NCI-H2029 (cell line): Measurements from ENCODE around the gene PTPRZ1.

Experiments used
- DNase-seq: peaks from one replicate; lab custom pipeline; 2025; lab: John Stamatoyannopoulos, UW

Gene PTPRZ1

DNA sequence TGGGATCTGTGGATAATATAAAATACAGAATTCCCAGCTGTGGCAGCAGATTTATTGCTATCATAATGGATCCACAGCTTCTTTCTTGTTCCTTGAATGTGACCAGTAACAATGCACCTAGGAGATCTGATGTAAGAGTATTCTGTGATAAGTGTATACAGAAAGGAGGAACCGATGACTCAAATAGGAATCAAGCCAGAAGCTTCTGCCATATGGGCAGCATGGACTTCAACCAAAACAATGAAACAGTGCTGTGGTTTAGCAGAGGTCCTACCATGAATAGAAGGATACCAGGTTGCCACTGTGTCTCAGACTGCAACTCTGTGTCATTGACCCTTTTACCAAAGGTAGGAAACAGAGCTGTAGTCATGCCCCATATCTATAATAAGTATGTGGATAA, 81.8 kb downstream of the PTPRZ1 start:
- DNase-seq = no peak

DNA sequence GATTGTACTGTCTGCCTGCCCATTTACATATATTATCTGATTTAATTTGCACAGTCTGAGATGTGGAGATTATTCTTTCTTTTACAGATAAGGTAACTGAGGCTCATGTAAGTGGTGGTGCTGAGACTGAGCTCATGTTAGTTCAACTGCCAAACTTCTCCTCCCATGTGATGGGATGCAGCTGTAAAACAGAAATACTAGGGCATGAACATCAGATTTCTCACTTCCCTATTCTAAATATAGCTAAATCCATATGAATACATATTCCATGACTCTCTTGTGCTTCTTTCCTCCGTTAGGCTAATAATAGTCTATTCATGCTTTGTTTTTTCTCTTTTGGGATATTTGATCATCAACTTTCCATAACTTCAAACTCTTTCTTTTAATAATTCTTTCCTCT, 84.7 kb downstream of the PTPRZ1 start:
- no peak for DNase-seq

DNA sequence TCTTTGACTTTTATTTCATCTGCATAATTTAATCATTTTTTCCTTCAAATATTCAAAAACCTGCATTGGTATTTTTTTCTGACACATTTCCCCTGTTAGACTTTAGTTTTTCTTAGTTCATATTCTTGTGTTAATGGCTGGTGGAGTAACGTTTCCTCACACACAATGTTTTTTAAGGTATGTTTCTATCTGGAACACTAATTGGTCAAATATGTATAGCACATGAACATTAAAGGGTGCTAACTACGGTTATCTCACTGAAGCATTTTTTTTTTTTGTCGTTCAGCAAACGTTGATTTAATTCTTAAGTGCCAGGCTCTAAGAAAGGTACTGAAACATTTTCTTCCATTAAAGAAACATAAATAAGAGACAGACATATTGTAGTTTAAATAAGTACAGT, 87.7 kb downstream of the PTPRZ1 start:
- DNase-seq = no peak

DNA sequence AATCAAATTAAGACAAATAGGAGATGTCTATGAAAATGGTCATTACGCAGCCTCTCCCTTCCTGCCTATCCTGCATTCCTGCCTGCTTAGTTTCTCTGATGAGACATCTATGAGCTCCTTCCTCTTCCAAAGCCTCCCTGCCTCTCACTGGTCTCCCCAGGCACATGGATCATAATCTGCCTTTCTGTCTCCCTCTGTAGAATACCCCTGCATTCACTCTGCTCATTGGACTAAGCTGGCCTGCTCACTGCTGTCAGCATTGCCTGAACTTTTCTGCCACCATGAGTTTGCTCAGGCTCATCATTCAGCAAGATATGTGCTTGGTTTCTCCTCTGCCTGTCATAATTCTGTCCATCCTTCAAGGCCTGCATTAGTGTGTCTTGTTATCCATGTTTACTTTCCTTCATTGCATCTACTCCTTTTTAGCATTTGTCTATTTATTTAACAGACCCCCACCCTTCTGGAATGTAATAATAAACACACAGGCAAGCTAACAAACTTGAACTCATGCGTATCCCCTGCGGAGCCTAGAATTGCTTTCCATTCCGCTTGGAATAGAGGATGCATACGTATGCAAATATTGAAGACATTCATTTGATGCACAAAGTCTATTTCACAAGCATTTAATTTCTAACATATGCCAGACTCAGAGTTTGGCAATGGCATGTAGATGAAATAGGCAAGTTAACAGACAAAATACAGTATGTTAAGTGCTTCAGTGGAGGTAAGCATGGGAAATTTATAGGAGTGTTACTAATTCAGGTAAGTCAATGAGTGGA, 88.3 kb downstream of the PTPRZ1 start:
- no peak for DNase-seq

DNA sequence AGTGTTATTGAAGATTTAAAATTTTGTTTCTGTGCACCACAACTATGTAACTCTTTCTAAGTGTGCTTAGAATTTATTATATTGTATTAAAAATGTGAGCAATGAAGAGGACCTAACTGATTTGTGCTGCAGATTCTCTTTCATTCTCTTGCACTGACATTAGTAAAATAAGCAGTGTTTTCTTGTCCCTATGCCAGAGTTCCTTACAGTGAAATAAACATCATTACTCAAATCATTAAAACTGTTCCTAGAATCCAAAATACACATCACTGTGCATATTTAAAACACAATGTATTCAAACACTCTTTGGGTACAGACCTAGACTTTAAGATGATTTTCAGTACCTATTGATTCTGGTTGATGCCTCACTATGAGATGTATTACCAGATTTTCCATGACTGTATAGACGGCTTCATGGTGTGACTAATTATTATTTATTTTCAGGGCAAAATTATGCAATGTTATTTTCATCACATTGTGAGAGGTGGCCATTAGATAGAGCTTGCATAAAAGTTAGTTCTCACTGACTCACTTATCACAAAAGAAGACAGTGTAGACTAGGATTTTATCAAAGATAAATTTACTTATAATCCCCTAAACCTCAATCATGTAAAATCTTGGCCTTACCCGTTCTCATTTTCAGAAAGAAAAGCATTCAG, 93.4 kb downstream of the PTPRZ1 start:
- DNase-seq = no peak

DNA sequence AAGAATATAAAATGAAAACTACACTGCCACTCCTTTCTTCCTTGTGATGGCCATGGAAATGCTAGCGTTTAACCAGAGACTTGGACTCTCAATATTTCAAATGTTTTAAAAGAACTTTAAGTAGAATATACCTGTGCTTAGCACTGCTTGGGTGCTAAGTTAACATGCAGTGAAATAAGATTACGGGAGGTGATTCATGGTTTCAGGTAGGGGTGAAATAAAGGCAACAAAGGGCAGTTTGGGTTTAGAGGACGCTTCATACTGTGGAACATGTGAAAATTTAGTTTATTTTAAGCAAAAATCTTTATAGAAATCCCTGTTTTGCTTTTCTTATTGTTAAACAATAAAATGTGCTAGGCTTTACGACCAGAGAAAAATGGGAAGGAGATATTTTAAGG, 94.0 kb downstream of the PTPRZ1 start:
- no peak for DNase-seq

DNA sequence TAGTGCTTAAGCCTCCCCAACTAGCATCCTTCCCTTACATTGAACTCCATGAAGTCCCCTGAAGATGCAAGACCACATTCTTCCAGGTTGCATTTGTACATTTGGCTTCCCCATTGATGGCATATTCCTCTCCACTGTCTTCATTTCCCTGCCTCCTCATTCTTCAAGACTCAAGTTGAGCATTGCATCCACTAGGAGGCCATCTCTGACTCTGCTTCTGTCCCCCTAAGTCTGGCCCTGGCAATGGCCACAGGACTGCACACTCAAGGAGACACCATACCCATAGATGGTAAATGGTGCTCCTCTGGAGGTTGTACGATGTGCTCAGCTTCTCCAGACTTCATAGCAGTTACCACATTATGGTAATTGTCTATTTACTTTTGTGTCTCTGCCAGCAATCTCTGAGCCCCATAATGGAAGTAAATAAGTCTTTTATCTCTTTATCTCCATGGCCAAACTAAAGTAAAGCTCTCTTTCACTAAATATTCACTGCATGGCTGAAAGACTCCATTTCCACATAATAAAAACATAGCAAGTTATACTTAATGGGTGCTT, 112.6 kb downstream of the PTPRZ1 start:
- DNase-seq = no peak

DNA sequence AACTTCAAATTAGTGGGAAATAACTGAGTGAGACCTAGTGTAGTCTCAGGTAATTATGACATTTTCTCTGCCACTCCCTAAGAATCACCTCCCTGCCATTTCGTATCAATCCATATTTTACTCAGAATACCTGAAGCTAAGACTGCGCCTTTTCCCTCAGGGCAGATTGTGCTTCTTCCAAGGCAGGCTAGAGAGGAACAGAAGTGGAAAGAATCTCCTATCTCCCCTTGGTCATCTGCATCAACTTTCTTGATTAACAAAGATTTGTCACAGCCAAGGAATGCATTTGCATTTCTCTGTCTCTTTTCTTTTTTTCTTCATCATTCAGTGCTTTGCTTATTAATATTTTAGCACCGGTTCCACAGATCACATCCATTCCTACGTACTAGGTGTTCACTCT, 119.1 kb downstream of the PTPRZ1 start:
- DNase-seq = no peak

DNA sequence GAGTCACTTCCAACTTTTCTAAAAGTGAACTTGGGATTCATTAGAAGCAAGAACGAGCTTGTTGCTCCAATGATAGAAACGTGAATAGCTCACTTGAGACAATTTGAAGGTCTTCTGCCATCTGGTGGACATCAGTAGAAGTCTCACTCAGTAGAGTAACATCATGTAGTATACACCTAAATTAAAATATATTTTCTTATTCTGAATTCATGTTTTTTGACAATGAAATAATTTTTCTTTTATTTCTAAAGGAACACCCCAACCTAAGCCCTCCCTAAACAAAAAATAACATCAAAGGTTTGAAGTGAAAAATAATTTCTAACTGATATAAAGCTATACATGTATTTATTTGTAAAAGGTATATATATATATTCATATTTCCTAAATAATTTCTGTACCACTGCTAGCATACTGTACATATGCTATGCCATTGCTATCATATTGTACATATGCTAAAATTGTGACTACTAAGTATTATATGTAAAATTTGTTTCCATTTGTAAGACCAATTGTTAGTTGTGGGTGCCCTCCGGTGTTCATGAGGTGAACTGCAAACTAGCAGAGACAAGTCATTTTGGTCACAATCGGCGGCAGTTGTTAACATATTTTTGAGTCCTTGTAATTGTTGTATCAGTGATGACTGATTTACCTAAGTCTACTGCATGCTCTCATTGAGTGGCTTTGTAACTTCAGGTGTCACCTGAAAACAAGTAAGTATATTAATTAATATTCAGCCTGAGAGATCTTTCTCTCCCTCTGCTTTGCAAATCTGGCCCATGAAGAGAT, 121.9 kb downstream of the PTPRZ1 start:
- DNase-seq = peak; percentile 62

DNA sequence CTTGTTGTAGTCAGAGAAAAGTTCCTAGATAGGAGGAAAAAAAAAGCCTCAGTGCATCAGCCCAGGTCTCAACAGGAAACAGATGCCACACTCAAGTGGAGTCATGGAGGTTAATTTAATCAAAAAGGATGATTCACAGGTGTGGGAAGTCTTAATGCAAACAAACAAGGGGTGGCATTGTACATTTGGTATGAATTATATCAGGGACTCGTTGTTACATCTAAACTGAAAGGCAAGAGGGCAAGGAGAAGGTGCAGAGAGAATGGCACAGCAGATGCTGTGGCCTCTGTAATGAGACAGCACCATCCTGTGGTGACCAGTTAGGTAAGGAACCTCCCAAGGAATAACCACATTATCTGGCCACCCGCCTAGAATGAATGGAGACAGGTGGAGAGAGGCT, 133.7 kb downstream of the PTPRZ1 start:
- DNase-seq = peak; percentile 38

DNA sequence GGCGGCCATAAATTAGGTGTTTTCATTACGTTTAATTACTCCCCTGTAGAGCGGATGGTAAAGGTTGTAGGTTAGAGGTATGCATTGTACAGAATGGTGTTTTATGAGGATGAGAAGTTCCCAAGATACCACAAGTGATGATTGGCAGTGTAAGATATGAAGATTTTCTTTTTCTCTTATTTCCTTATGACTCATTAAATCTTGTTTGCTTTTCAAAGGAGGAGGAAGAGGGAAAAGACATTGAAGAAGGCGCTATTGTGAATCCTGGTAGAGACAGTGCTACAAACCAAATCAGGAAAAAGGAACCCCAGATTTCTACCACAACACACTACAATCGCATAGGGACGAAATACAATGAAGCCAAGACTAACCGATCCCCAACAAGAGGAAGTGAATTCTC, 137.2 kb downstream of the PTPRZ1 start:
- no peak for DNase-seq

DNA sequence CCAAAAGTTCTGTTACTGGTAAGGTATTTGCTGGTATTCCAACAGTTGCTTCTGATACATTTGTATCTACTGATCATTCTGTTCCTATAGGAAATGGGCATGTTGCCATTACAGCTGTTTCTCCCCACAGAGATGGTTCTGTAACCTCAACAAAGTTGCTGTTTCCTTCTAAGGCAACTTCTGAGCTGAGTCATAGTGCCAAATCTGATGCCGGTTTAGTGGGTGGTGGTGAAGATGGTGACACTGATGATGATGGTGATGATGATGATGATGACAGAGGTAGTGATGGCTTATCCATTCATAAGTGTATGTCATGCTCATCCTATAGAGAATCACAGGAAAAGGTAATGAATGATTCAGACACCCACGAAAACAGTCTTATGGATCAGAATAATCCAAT, 140.1 kb downstream of the PTPRZ1 start:
- DNase-seq = no peak

DNA sequence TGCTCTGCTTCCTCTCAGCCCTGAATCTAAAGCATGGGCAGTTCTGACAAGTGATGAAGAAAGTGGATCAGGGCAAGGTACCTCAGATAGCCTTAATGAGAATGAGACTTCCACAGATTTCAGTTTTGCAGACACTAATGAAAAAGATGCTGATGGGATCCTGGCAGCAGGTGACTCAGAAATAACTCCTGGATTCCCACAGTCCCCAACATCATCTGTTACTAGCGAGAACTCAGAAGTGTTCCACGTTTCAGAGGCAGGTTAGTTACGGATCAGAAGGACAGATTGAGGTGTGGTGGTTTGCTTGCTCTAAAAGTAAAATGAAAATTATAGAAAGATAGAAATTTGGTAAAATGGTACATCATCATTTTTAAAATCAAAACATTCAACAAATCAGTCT, 140.7 kb downstream of the PTPRZ1 start:
- no peak for DNase-seq

DNA sequence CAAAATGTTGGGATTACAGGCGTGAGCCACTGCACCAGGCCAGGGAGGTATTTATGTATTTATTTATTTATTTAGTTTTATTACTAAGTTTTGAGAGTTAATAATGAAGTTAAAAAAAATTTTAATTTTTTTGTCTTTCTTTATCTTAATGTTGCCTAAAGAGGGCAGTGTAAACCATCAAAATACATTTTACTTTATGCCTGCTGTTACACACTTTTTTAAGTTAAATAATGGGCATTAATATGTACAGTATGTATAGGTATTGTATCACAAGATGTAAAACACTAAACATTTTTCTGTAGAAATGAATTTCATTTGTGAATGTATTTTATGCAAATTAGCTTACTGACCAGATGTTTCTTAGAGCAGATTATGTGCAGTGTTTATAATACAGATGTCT, 141.7 kb downstream of the PTPRZ1 start:
- no peak for DNase-seq

DNA sequence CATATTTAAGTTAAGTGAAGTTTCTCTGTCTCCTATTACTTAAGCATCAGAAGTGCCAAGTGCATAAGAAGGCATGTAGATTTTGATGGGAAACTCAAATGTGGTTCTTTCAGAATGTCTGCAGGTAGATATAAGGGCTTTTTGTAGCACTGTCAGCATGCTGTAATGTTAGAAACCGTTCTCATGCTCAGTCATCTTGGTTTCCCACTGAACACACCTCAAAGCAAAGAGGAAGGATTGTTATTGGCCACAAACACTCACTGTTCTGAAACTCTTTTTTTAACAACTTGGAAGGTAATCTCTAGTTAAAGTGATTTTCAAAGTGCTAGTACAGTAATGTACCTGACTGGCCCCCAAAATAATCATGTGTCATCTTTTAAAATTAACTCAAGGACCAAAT, 145.1 kb downstream of the PTPRZ1 start:
- no peak for DNase-seq

DNA sequence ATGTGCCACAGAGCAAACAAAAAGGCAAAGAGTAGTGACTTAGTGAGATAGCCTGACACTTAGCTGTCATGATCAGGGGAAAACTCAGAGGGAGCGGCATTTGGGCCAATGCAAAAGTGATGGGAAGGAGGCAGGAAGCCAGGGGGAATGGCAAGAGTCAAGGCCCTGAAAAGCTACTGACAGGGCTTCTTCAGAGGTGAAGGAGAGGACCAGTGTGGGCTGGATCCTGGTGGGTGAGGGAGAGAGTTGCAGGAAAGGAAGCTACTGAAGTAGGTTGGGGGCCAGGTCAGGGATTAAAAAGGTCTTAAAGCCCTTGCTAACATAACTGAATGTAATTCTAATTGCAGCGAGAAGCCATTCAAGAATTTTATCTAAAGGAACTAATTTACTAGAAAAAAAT, 154.1 kb downstream of the PTPRZ1 start:
- no peak for DNase-seq

DNA sequence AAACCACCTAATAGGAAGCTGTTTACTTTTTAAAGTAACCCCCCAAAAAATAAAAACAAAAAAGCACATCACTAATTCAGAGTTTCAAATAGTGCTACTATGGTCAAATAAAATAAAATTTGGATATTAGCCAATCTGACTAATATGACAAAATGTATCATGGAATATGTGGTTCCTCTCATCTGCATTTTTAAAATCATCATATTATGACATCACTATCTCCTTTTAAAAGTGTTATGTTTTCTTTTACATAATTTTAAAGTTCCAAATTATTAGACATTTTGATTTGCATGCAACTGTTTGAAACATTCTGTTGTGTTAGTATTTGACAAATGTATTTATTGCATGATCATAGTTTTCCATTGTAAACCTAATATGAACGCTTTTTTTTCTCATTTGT, 160.7 kb downstream of the PTPRZ1 start:
- DNase-seq = no peak

DNA sequence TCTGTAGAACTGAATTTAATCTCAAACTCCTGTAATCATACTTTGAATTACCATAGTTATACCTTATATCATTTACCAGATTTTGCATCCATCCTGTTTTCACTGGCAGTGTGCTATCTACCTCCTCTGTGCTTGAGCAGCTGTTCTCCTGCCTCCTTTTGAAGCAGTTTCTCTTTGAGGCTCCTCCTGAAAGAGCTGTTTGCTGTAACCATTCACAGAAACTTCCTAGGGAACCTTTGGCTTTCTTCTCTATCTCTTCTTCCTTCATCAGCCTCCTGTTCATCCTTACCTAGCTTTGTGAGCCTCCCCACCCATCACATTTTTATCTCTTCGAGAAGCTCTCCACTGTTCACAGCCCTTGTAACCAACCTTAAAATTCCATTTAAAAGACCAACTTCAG, 162.9 kb downstream of the PTPRZ1 start:
- DNase-seq = no peak

DNA sequence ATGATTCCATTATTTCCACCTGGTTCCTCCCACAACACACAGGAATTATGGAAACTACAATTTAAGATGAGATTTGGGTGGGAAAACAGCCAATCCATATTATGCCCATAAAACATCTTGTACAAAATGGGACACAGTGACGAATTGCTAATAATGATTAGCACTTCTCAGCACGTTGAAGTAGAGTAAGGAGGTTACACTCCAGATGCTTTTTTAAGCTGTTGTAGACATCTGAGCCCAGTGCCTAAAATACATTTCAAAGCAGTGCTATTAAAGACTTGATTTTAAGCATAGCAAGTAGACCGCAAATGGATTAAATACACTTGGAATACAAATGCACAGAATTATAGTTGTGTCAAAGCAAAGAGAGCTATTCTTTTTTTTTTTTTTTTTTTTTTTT, 165.2 kb downstream of the PTPRZ1 start:
- no peak for DNase-seq

DNA sequence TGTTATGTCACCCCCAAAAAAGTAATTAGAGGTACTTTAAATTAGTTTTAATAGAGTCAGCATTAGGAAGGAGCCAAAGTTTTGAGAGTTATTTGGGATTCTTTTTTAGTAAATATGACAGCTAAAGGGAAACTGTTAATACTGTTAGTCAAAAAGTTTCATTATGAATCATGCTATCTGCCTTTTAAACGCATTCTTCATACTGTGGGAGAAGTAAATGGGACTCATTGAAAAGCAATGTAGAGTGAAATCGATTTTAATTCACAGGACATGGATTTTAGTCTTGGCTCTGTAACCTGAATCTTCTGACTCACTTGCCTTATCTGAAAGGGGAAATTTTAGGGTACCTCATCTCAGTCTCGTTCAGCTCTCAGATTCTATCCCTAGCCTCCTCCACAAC, 165.9 kb downstream of the PTPRZ1 start:
- no peak for DNase-seq

DNA sequence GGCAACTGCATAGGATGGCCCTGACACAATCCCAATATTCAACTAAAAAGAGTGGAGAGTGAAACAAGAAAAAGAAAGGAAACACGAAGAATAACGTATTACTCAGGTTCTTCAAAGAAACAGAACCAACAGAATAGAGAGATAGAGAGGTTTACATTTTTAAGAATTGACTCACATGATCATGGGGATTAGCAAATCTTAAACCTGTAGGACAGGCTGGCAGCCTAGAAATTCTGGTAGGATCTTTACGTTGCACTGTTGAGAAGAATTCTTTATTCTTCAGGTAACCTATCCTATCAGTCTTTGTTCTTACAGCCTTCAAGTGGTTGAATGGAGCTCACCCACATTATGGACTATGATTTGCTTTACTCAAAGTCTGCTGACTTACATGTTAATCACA, 167.2 kb downstream of the PTPRZ1 start:
- no peak for DNase-seq

DNA sequence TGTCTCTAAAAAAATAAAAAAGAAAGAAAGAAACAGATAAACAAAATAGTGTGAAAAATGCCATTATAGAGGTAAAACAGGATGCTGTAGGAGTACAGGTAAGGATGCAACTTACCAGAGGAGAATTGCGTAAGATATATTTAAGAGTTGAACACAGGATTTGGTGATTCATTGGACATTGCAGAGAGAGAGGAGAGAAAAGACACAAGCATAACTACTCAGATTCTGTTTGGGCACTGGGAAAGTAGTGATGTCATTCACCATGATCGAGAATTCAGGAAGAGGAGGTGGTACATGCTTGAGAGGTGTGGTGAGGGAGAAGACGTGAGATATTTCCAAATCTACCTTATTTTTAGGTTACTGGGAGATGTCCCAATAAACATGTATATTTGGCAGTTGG, 173.4 kb downstream of the PTPRZ1 start:
- DNase-seq = no peak

DNA sequence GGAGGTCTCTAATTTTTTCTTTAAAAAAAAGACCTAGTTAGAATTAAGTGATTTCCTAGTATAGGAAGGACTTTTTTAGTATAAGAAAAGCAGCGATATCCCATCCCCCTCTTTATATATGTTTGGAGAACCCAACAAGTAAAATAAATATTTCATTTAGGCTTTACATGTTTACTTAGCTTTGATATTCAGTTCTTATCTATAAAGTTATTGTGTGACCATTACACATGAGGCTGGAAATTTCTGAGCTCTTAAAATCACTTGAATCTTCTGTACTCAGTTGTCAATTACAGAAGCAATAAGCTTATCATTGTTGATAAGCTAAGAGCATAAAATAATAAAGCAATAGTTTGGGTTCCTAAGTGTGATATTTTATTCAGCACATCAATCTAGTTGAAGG, 181.4 kb downstream of the PTPRZ1 start:
- no peak for DNase-seq
